ENCODE measurements around the gene ECE1. TPM values are rescaled to one million over a fixed set of nuclear protein-coding genes. Genes with fewer than 3 reads are reported as not detected.

Gene ECE1
- total RNA-seq, 5 donors from 2014 or later (not counting 1 experiment from before 2014, with no cell fraction given) = 81.0 to 94.5 (median 87.1) TPM

DNA sequence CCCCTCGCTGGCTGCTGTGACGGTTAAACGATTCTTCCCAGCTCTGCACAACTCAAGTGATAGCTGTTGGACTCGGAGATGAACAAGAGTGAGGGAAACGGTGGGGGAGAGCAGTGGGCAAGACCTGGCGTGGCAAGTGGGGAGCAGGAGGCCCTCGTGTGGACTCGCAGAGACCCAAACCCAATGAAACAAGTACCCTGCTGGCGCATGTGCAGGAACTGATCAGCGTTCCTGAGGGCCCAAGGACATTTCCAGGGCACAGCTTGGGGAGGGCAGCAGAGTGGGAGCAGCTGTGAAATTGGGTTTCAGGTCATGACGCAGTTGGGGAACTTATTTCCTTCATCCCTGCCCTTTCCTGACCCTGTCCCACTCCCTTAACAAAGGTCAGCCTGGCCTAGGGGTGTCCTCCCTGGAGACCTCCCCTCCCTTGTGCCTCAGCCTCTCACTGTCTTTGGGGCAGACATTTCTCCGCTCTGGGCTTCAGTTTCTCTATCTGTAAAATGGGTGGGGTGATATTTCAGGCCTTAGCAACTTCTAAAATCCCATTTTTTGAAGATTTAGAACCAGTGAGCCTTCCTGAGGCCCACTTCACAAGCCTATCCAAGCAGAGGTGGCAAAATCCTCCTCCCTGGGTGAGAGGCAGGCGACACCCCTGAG lies 27.9 kb upstream of the ECE1 start:
- H3K4me1 ChIP-seq (ENCODE audit: control insufficient read depth in 1 of 2, extremely low read depth in 1 of 2, insufficient read depth in 2 of 2, low read length in 2 of 2) = peaks cover 8 to 27% of the 10 kb centered on the region in 2 experiments
- no peak for DNase-seq
- ChIA-PET POLR2A (no interaction called here), CTCF (no interaction called here)
- H3K9me3 Mint-ChIP-seq = no peaks in the 10 kb centered on the region
- H3K4me1 Mint-ChIP-seq = peaks cover 51 to 64% (median 57%) of the 10 kb centered on the region in 3 donors
- peaks cover 0 to 11% of the 10 kb centered on the region in 2 donors for H3K36me3 ChIP-seq (ENCODE audit: control insufficient read depth in 2 of 2, extremely low read depth in 1 of 2, insufficient read depth in 1 of 2, low read length in 1 of 2)
- H3K9me3 ChIP-seq = no peaks in the 10 kb centered on the region
- H3K27me3 ChIP-seq (replicated peaks in 1 of 2; ENCODE audit: control insufficient read depth in 2 of 2, extremely low read depth in 1 of 2, insufficient read depth in 2 of 2, low read length in 1 of 2) = no peaks in the 10 kb centered on the region
- ATAC-seq (replicated peaks in 1 of 4) = no peak
- H3K27ac Mint-ChIP-seq = no peak overlapping the region
- WGBS (ENCODE audit: insufficient coverage) = 96% methylated on average over 11 of the region's 13 CpGs
- peaks cover 20% of the 10 kb centered on the region for H3K36me3 Mint-ChIP-seq
- H3K27ac ChIP-seq (ENCODE audit: low read length) = no peak overlapping the region
- no peak overlapping the region for H3K4me3 Mint-ChIP-seq
- no peaks in the 10 kb centered on the region for H3K27me3 Mint-ChIP-seq
- no peak overlapping the region for H3K4me3 ChIP-seq (ENCODE audit: control insufficient read depth in 1 of 2, extremely low read depth in 1 of 2, low read length in 1 of 2)

DNA sequence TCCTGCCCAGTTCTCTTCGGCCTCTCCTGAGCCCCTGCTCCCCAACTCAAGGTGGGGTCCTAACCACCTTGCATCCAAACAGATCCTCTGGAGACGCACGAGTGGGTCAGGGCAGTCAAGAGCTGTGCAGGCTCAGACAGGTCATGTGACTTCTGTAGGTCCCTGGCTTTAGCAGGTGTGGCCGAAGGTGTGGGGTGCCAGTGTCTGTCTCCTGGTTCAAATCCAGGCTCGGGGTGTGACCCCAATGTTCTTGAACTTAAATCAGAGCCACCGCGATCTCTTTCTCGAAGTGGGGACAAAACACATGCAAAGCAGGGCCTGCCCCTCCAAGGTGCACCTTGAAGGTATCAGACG lies 27.4 kb upstream of the ECE1 start:
- Mint-ChIP-seq H3K36me3 (peaks cover 20% of the 10 kb centered on the region), H3K4me1 (peaks cover 50 to 64% (median 56%) of the 10 kb centered on the region in 3 donors)
- 97% methylated on average over 9 of the region's 9 CpGs for WGBS (ENCODE audit: insufficient coverage)

DNA sequence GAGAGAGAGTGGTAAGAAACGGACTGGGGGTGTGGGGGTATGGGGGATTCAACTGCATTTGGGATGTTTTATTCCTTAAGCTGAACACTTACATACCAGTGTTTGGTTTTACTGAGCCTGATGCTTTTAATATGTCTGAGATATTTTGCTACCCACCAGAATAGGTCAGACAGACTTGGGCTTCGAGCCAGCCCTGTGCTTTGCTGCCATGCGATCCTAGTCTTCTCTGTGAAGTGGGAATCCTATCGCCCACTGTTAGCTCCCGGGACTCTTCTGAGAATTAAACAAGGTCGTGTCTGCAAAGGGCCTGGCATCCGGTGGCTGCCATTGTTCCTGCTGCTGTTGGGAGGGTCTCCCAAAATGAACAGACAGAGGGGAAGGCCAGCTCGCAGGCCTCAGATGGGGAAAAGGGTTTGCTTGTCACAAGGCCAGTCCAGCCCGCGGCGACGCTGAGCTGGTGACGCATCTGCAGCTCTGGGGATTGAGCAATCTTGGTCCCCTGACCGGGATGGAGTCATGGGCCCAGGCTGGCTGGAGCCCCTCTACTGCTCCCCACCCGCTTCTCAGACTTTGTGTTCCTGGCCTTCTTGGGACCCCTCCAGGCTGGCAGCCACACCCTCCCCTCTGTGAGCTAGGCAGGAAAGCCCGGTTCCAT lies 26.9 kb upstream of the ECE1 start:
- H3K27me3 ChIP-seq (replicated peaks in 1 of 2; ENCODE audit: control insufficient read depth in 2 of 2, extremely low read depth in 1 of 2, insufficient read depth in 2 of 2, low read length in 1 of 2) = no peaks in the 10 kb centered on the region
- H3K4me3 Mint-ChIP-seq = no peak overlapping the region
- H3K9me3 ChIP-seq = no peaks in the 10 kb centered on the region
- H3K36me3 ChIP-seq (ENCODE audit: control insufficient read depth in 2 of 2, extremely low read depth in 1 of 2, insufficient read depth in 1 of 2, low read length in 1 of 2) = peaks cover 0 to 11% of the 10 kb centered on the region in 2 donors
- peaks cover 20% of the 10 kb centered on the region for H3K36me3 Mint-ChIP-seq
- no peak overlapping the region for H3K27ac ChIP-seq (ENCODE audit: low read length)
- H3K4me1 ChIP-seq (ENCODE audit: control insufficient read depth in 1 of 2, extremely low read depth in 1 of 2, insufficient read depth in 2 of 2, low read length in 2 of 2) = peaks cover 0 to 20% of the 10 kb centered on the region in 2 experiments
- no peak for ATAC-seq (replicated peaks in 1 of 4)
- no peak overlapping the region for H3K27ac Mint-ChIP-seq
- peaks cover 45 to 60% (median 51%) of the 10 kb centered on the region in 3 donors for H3K4me1 Mint-ChIP-seq
- H3K27me3 Mint-ChIP-seq = no peaks in the 10 kb centered on the region
- no peak overlapping the region for H3K4me3 ChIP-seq (ENCODE audit: control insufficient read depth in 1 of 2, extremely low read depth in 1 of 2, low read length in 1 of 2)
- POLR2A ChIA-PET = no interaction called here
- CTCF ChIA-PET = no interaction called here
- WGBS (ENCODE audit: insufficient coverage) = 97% methylated on average over 15 of the region's 16 CpGs
- H3K9me3 Mint-ChIP-seq = no peaks in the 10 kb centered on the region
- no peak for DNase-seq

More for the DNA sequence above, 27.4 kb upstream of the ECE1 start:
- no peak overlapping the region for H3K4me3 ChIP-seq (ENCODE audit: control insufficient read depth in 1 of 2, extremely low read depth in 1 of 2, low read length in 1 of 2)
- POLR2A ChIA-PET = no interaction called here
- H3K27ac Mint-ChIP-seq = no peak overlapping the region
- H3K9me3 ChIP-seq = no peaks in the 10 kb centered on the region
- ATAC-seq (replicated peaks in 1 of 4) = no peak
- no peak for DNase-seq
- CTCF ChIA-PET = no interaction called here
- H3K4me1 ChIP-seq (ENCODE audit: control insufficient read depth in 1 of 2, extremely low read depth in 1 of 2, insufficient read depth in 2 of 2, low read length in 2 of 2) = peaks cover 5 to 25% of the 10 kb centered on the region in 2 experiments
- no peak overlapping the region for H3K4me3 Mint-ChIP-seq
- no peak overlapping the region for H3K27ac ChIP-seq (ENCODE audit: low read length)
- no peaks in the 10 kb centered on the region for H3K27me3 Mint-ChIP-seq
- no peaks in the 10 kb centered on the region for H3K9me3 Mint-ChIP-seq
- H3K36me3 ChIP-seq (ENCODE audit: control insufficient read depth in 2 of 2, extremely low read depth in 1 of 2, insufficient read depth in 1 of 2, low read length in 1 of 2) = peaks cover 0 to 11% of the 10 kb centered on the region in 2 donors
- H3K27me3 ChIP-seq (replicated peaks in 1 of 2; ENCODE audit: control insufficient read depth in 2 of 2, extremely low read depth in 1 of 2, insufficient read depth in 2 of 2, low read length in 1 of 2) = no peaks in the 10 kb centered on the region

DNA sequence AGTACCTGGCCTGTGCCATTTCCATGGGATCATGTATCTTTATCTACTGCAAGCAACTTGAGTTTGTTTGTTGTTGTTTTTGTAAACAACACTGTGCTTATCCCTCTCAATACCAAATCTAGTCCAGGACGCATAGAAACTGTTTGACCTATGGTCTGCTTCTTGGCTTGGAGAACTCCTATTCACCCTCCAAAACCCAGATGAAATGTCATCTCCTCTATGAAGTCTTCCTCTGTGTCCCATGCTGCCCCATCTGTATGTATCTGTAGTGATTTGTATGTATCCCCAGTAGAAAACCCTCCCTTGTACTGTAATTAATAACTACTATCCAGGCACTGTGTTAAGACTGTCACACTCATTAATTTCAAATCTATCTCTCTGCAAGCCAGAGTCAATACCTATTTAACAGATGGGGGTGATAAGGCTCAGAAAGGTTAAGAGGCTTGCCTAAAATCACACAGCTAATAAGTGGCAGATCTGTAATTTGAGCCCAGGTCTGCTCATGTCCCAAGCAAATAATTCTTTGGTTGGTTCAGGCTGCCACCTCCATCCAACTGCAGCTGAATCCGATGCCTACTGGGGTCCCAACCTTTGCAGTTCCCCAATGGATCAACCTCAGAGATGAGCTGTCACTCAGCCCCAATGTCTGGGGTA lies 24.6 kb upstream of the ECE1 start:
- WGBS (ENCODE audit: insufficient coverage) = 100% methylated on average over 1 of the region's 2 CpGs
- Mint-ChIP-seq H3K27ac (no peak overlapping the region), H3K9me3 (no peaks in the 10 kb centered on the region), H3K4me3 (no peak overlapping the region), H3K27me3 (no peaks in the 10 kb centered on the region), H3K36me3 (peaks cover 19% of the 10 kb centered on the region), H3K4me1 (peaks cover 46 to 54% (median 49%) of the 10 kb centered on the region in 3 donors)
- no peaks in the 10 kb centered on the region for H3K27me3 ChIP-seq (replicated peaks in 1 of 2; ENCODE audit: control insufficient read depth in 2 of 2, extremely low read depth in 1 of 2, insufficient read depth in 2 of 2, low read length in 1 of 2)
- no peaks in the 10 kb centered on the region for H3K9me3 ChIP-seq
- ChIA-PET CTCF (interaction anchor here in 1 of 2 donors (1.4 kb wide), 1 partner anchor 22 kb away, joined by 3 read pairs; no protein-coding TSS in a partner anchor), POLR2A (interaction anchor here in 1 of 2 donors (0.9 kb wide), 1 partner anchor 11 kb away, joined by 3 read pairs; no protein-coding TSS in a partner anchor)
- ATAC-seq (replicated peaks in 1 of 4) = no peak
- H3K27ac ChIP-seq (ENCODE audit: low read length) = no peak overlapping the region
- H3K4me1 ChIP-seq (ENCODE audit: control insufficient read depth in 1 of 2, extremely low read depth in 1 of 2, insufficient read depth in 2 of 2, low read length in 2 of 2) = peaks cover 0 to 26% of the 10 kb centered on the region in 2 experiments
- H3K36me3 ChIP-seq (ENCODE audit: control insufficient read depth in 2 of 2, extremely low read depth in 1 of 2, insufficient read depth in 1 of 2, low read length in 1 of 2) = peaks cover 0 to 6% of the 10 kb centered on the region in 2 donors
- H3K4me3 ChIP-seq (ENCODE audit: control insufficient read depth in 1 of 2, extremely low read depth in 1 of 2, low read length in 1 of 2) = no peak overlapping the region
- DNase-seq = no peak

DNA sequence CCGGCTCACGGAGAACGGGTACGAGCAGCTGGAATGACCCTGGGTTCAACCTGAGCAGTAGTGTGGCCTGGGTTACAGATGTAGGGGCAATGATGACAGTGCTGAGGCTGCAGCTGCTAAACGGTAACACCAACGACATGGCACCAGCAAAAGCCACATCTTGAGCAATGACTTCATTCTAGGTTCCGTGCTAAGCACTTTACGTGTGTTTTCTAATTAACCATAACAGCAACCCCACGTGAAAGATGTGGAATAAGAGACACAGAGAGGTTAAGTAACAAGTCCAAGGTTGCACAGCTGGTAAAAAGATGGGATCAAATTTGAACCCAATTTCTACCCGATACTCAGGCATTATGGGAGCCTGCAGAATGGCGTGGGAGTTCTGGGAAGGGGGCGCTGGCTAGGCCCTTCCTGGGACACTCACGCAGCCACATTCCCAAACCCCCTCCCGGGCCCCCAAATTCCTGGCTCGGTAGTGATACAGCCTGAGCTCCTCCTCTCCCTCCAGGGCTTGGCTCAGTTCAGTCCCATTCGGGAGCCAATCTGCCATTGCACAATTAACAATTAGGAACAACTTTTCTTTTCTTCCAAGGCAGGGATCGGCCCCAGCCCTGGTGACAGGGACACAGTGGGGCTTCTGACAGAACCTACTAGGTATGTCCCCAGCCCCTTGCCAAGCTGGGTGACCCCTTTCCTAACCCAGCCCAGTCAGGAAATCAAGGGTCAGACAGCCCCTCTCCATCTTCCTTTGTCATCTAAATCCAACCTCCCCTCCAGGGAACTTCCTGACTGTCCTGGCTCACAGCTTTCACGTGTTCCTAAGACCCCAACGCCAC lies 23.8 kb upstream of the ECE1 start:
- peaks cover 3 to 32% of the 10 kb centered on the region in 2 experiments for H3K4me1 ChIP-seq (ENCODE audit: control insufficient read depth in 1 of 2, extremely low read depth in 1 of 2, insufficient read depth in 2 of 2, low read length in 2 of 2)
- H3K9me3 ChIP-seq = no peaks in the 10 kb centered on the region
- Mint-ChIP-seq H3K27ac (peak overlapping the region in 1 of 2 donors; percentile 19), H3K9me3 (no peaks in the 10 kb centered on the region), H3K4me3 (no peak overlapping the region), H3K27me3 (no peaks in the 10 kb centered on the region), H3K4me1 (peaks cover 44 to 54% (median 48%) of the 10 kb centered on the region in 3 donors), H3K36me3 (peaks cover 15% of the 10 kb centered on the region)
- H3K27me3 ChIP-seq (replicated peaks in 1 of 2; ENCODE audit: control insufficient read depth in 2 of 2, extremely low read depth in 1 of 2, insufficient read depth in 2 of 2, low read length in 1 of 2) = no peaks in the 10 kb centered on the region
- ChIA-PET CTCF (interaction anchor here in 1 of 2 donors (1.4 kb wide), 1 partner anchor 21 kb away, joined by 3 read pairs; no protein-coding TSS in a partner anchor), POLR2A (no interaction called here)
- H3K36me3 ChIP-seq (ENCODE audit: control insufficient read depth in 2 of 2, extremely low read depth in 1 of 2, insufficient read depth in 1 of 2, low read length in 1 of 2) = peaks cover 0 to 6% of the 10 kb centered on the region in 2 donors
- no peak for DNase-seq
- no peak overlapping the region for H3K27ac ChIP-seq (ENCODE audit: low read length)
- no peak overlapping the region for H3K4me3 ChIP-seq (ENCODE audit: control insufficient read depth in 1 of 2, extremely low read depth in 1 of 2, low read length in 1 of 2)
- ATAC-seq (replicated peaks in 1 of 4) = no peak
- whole genome bisulfite sequencing (ENCODE audit: insufficient coverage) = 94% methylated on average over 6 of the region's 19 CpGs

Measured in T-cell (primary cell).